Liver (tissue), 9 donors: ENCODE measurements around the gene SHF. TPM values are rescaled to one million over a fixed set of nuclear protein-coding genes. Genes with fewer than 3 reads are reported as not detected.

Experiments
- DNase-seq: peaks from one replicate; pipeline ENCODE4 v3.0.0-alpha.2; 2017; ENCODE audit warnings: low spot score
- H3K27ac ChIP-seq, 2 donors: one replicate each; pipeline ENCODE4 v1.7.0; 2013; ENCODE audit warnings: inconsistent platforms in 2 of 2, low read length in 2 of 2, control low read depth in 1 of 2, low read depth in 1 of 2, mild to moderate bottlenecking in 1 of 2
- H3K27me3 ChIP-seq, 4 donors: one replicate each; pipeline versions ENCODE4 v1.6.1 to v1.7.0; 2013; ENCODE audit warnings: low read length in 3 of 4, inconsistent platforms in 1 of 4, mild to moderate bottlenecking in 1 of 4, moderate library complexity in 1 of 4; ENCODE audit not compliant: control insufficient read depth in 4 of 4, insufficient read depth in 4 of 4
- H3K36me3 ChIP-seq, 4 donors: one replicate each; pipeline versions ENCODE4 v1.6.1 to v1.7.0; 2013; ENCODE audit warnings: low read length in 3 of 4, mild to moderate bottlenecking in 3 of 4, low read depth in 1 of 4, moderate library complexity in 1 of 4; ENCODE audit not compliant: control insufficient read depth in 4 of 4, insufficient read depth in 3 of 4
- H3K4me1 ChIP-seq, 4 donors: one replicate each; pipeline versions ENCODE4 v1.6.1 to v1.7.0; 2013; ENCODE audit warnings: low read length in 3 of 4, mild to moderate bottlenecking in 3 of 4, moderate library complexity in 1 of 4; ENCODE audit not compliant: control insufficient read depth in 4 of 4, insufficient read depth in 4 of 4
- H3K4me3 ChIP-seq, 3 donors: one replicate each; pipeline versions ENCODE4 v1.6.1 to v1.7.0; 2013; ENCODE audit warnings: low read length in 3 of 3, control low read depth in 1 of 3, low read depth in 1 of 3, mild to moderate bottlenecking in 1 of 3
- H3K9ac ChIP-seq, 2 donors: one replicate each; pipeline ENCODE4 v1.7.0; 2013; ENCODE audit warnings: low read length in 2 of 2, mild to moderate bottlenecking in 2 of 2, moderate library complexity in 2 of 2, control low read depth in 1 of 2, low read depth in 1 of 2
- H3K9me3 ChIP-seq, 4 donors: one replicate each; pipeline versions ENCODE4 v1.6.1 to v1.7.0; 2013; ENCODE audit warnings: low read length in 3 of 4; ENCODE audit not compliant: control insufficient read depth in 4 of 4
- ATF3 ChIP-seq: IDR thresholded peaks from 2 replicates; pipeline ENCODE4 v1.6.1; 2016; ENCODE audit warnings: antibody characterized with exemption
- CTCF ChIP-seq: fragments of 150-350 bp; IDR thresholded peaks from 2 replicates; pipeline ENCODE4 v1.5.1; 2017; ENCODE audit warnings: improper control_type of control experiment, low read depth, low read length; ENCODE audit not compliant: missing input control
- EGR1 ChIP-seq, 2 donors: IDR thresholded peaks; 2 replicates each; pipeline ENCODE4 v1.6.1; 2016 to 2018; ENCODE audit warnings: antibody characterized with exemption in 2 of 2, low read depth in 2 of 2
- FOXA1 ChIP-seq: IDR thresholded peaks from 2 replicates; pipeline ENCODE4 v1.6.1; 2016; ENCODE audit warnings: antibody characterized with exemption
- FOXA2 ChIP-seq: IDR thresholded peaks from 2 replicates; pipeline ENCODE4 v1.6.1; 2016; ENCODE audit warnings: antibody characterized with exemption
- GABPA ChIP-seq, 2 donors: IDR thresholded peaks in 1 of 2; conservative IDR thresholded peaks in 1 of 2; 2 replicates each; pipeline ENCODE4 v1.6.1; 2016; ENCODE audit warnings: antibody characterized with exemption in 2 of 2, mild to moderate bottlenecking in 1 of 2, moderate library complexity in 1 of 2
- HNF4A ChIP-seq, 2 donors: conservative IDR thresholded peaks; 2 replicates each; pipeline ENCODE4 v1.6.1; 2016; ENCODE audit warnings: antibody characterized with exemption in 2 of 2, mild to moderate bottlenecking in 2 of 2
- HNF4G ChIP-seq: IDR thresholded peaks from 2 replicates; pipeline ENCODE4 v1.6.1; 2016; ENCODE audit warnings: antibody characterized with exemption
- JUND ChIP-seq, 2 donors: IDR thresholded peaks; 2 replicates each; pipeline ENCODE4 v1.6.1; 2016; ENCODE audit warnings: antibody characterized with exemption in 2 of 2
- NR2F2 ChIP-seq: IDR thresholded peaks from 2 replicates; pipeline ENCODE4 v1.6.1; 2016; ENCODE audit warnings: antibody characterized with exemption
- RAD21 ChIP-seq, 2 donors: IDR thresholded peaks; 2 replicates each; pipeline ENCODE4 v1.6.1; 2016; ENCODE audit warnings: antibody characterized with exemption in 2 of 2, mild to moderate bottlenecking in 2 of 2
- REST ChIP-seq: IDR thresholded peaks from 2 replicates; pipeline ENCODE4 v1.6.1; 2016; ENCODE audit warnings: antibody characterized with exemption, mild to moderate bottlenecking
- RXRA ChIP-seq, 2 donors: IDR thresholded peaks; 2 replicates each; pipeline ENCODE4 v1.6.1; 2017 to 2018; ENCODE audit warnings: antibody characterized with exemption in 2 of 2, mild to moderate bottlenecking in 1 of 2
- SP1 ChIP-seq: IDR thresholded peaks from 2 replicates; pipeline ENCODE4 v1.6.1; 2018; ENCODE audit warnings: antibody characterized with exemption, mild to moderate bottlenecking
- TAF1 ChIP-seq: conservative IDR thresholded peaks from 2 replicates; pipeline ENCODE4 v1.6.1; 2016; ENCODE audit warnings: antibody characterized with exemption, mild to moderate bottlenecking
- YY1 ChIP-seq: IDR thresholded peaks from 2 replicates; pipeline ENCODE4 v1.6.1; 2016; ENCODE audit warnings: antibody characterized with exemption, mild to moderate bottlenecking
- WGBS: extraction: QIAGEN DNeasy Blood & Tissue Kit; methylation state at CpG from one replicate; pipeline ENCODE4 v1.1.7; 2013; 5-methylcytosine and 5-hydroxymethylcytosine counted together
- polyA plus RNA-seq, 2 donors: library from polyadenylated mRNA; stranded (reverse) in 1 of 2; unstranded in 1 of 2; fragments of 200-250 nt in 1 of 2; fragments of >200 nt in 1 of 2; fragmentation: Nextera tagmentation in 1 of 2; extraction: Ambion mirVana in 1 of 2; gene quantifications; one replicate each; pipeline versions ENCODE4 v1.2.1 to v1.2.3, GENCODE V29; 2013 to 2015
- total RNA-seq, 2 donors: library from RNA; depleted of rRNA; stranded (reverse); fragments of >200 nt; gene quantifications; one replicate each; pipeline ENCODE4 v1.2.3, GENCODE V29; 2014
- TF ChIP-seq, protein P1 (sequence below): IDR thresholded peaks from 2 replicates; pipeline ENCODE4 v1.6.1; 2016; ENCODE audit warnings: antibody characterized with exemption
- TF ChIP-seq, protein P2 (sequence below): IDR thresholded peaks from 2 replicates; pipeline ENCODE4 v1.6.1; 2016; ENCODE audit warnings: antibody characterized with exemption
- donor health status: healthy.
- donor health status: healthy.
- donor health status: healthy.
- donor health status: healthy.
- donor health status: healthy.

The SHF gene
- total and polyA plus RNA-seq, 4 donors = 4.7 to 15.7 (median 10.1) TPM

DNA sequence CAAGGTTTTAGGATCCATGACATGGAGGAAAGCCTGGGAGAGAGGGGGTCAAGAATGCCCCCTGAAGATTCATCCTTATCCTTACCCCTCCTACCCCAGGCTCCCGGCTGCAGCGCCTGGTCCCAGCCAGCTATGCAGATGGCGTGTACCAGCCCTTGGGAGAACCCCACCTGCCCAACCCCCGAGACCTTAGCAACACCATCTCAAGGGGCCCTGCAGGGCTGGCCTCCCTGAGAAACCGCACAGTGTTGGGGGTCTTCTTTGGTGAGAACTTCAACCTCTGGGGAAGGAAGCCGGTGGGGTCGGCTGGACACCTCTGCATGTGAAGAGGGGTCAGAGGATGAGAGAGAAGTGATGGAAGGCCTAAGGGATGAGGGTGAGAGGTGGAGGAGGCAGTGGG lies 53.7 kb downstream of the SHF start (continued):
- TF ChIP-seq HNF4A (conservative IDR thresholded peaks at IDR 0.05) (no peak), REST (no peak), RXRA (IDR thresholded peaks at IDR 0.05) (no peak), GABPA (IDR thresholded peaks at IDR 0.05 in 1 of 2, conservative IDR thresholded peaks at IDR 0.05 in 1 of 2) (no peak), NR2F2 (no peak), HNF4G (no peak)

- H3K9me3 ChIP-seq = no peaks in the 10 kb centered on the region
- TF ChIP-seq SP1 (no peak), GABPA (IDR thresholded peaks at IDR 0.05 in 1 of 2, conservative IDR thresholded peaks at IDR 0.05 in 1 of 2) (no peak), RXRA (IDR thresholded peaks at IDR 0.05) (no peak), EGR1 (IDR thresholded peaks at IDR 0.05; ENCODE audit: low read depth in 2 of 2) (no peak), RAD21 (IDR thresholded peaks at IDR 0.05) (no peak), HNF4A (conservative IDR thresholded peaks at IDR 0.05) (no peak), CTCF (no peak), REST (no peak), JUND (IDR thresholded peaks at IDR 0.05) (no peak), ATF3 (no peak), TAF1 (no peak), FOXA1 (no peak), YY1 (no peak), NR2F2 (no peak), FOXA2 (no peak)
- TF ChIP-seq, protein P1, sequence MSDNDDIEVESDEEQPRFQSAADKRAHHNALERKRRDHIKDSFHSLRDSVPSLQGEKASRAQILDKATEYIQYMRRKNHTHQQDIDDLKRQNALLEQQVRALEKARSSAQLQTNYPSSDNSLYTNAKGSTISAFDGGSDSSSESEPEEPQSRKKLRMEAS = no peak
- TF ChIP-seq, protein P2, sequence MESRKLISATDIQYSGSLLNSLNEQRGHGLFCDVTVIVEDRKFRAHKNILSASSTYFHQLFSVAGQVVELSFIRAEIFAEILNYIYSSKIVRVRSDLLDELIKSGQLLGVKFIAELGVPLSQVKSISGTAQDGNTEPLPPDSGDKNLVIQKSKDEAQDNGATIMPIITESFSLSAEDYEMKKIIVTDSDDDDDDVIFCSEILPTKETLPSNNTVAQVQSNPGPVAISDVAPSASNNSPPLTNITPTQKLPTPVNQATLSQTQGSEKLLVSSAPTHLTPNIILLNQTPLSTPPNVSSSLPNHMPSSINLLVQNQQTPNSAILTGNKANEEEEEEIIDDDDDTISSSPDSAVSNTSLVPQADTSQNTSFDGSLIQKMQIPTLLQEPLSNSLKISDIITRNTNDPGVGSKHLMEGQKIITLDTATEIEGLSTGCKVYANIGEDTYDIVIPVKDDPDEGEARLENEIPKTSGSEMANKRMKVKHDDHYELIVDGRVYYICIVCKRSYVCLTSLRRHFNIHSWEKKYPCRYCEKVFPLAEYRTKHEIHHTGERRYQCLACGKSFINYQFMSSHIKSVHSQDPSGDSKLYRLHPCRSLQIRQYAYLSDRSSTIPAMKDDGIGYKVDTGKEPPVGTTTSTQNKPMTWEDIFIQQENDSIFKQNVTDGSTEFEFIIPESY = no peak
- 90% methylated on average over 5 of the region's 5 CpGs for WGBS
- H3K27me3 ChIP-seq = peaks cover 0 to 7% (median 3%) of the 10 kb centered on the region in 4 donors
- H3K36me3 ChIP-seq = no peaks in the 10 kb centered on the region
- no peak overlapping the region for H3K9ac ChIP-seq
- DNase-seq = no peak
- no peak overlapping the region for H3K27ac ChIP-seq
- no peak overlapping the region for H3K4me3 ChIP-seq
- peaks cover 0 to 6% (median 2%) of the 10 kb centered on the region in 4 donors for H3K4me1 ChIP-seq
Measured at GRCh38 chr15:45133561-45133920, 54.2 kb downstream of the SHF start.
